Muscle of arm (tissue), 12 donors: ENCODE data around the gene INO80B. TPM values are rescaled to one million over a fixed set of nuclear protein-coding genes. Genes with fewer than 3 reads are reported as not detected.

Experiments
- DNase-seq: peaks from one replicate; pipeline ENCODE4 v3.0.0-alpha.2; 2013
- polyA plus RNA-seq, 12 donors: library from polyadenylated mRNA; unstranded; fragments of 120-200 nt; gene quantifications; one replicate each; pipeline ENCODE4 v1.2.1, GENCODE V29; 2013; ENCODE audit not compliant: insufficient read length in 12 of 12

The INO80B gene
- polyA plus RNA-seq, 12 donors = 12.8 to 42.3 (median 16.1) TPM; not detected in 1

DNA sequence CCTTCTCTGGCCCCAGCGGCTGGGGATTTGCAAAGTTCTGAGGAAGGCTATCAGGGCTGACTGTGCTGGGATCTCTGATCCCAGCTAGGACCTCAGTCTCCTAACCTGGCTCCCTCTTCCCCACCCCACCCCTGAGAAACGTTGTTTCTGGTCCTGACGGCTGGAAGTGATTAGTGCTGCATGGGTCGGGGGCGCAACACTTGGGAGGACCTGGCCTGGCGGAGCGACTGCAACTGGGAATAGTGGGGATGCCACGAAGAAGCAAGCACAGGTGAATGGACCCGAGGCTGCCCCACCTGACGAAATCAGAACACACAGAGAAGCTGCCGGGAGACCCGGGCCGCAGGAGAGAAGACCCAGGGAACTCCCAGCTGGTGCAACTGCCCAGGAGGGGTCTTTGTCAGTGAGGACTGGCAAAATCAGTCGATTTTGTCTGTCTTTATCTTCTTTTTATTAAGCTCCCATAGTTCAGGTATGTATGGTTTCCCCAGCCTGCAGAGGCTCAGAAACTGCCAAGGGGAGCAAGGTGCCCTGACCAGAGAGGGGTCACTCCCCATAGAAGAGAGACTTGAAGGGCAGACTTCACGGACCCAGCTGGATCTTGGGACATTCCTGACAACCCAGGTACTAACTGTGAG, 45.2 kb downstream of the INO80B start:
- no peak for DNase-seq

DNA sequence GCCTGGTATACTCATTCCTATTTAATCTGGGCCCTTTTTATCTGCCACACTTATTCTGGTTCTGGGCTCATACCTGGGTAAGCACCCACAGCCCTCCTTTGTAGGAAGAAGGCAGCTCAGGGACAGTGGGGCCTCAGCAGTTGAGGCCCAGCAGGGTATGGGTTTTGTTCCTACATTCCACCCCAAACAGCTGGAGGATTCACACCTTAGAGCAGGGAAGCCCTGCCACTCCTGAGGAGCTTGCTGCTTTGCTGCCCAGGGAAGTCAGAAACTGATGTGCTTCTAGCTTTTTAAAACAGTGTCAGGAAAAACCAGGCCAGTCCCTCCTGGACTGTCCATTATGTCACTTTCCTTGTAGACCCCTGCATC, 45.7 kb downstream of the INO80B start:
- no peak for DNase-seq

DNA sequence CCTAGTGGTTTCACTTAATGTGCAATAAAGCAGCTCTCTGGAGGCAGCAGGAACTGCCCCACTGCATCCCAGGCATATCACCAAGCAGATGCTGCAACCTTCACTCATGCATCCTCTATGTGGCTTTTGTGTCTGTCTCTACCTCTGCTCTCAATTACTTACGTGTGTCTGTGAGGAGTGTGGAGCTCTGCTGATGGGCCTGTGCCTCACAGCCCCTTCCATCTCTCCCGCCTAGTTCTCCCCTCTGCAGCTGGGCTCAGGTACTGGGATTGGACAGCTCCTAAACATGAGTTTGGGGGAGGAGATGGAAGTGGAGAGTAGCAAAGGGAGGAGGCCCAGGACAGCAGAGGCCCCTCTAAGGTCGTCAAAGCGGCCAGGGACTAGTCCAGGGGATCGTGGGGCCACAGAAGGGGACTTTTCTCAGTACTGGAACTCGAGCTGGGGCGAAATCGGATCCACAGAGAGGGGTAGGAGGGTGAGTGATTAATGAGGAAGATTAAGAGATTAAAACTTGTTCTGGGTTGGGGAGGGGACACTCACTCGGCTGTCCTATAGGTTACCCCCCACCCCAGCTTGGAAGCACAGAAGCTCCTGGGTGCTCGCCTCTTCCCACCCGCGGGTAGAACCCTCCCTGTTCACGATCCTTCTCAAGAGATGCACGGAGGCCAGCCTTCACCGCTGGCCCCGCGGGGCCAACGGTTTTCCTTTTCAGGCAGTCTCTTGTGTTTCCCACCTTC, 46.6 kb downstream of the INO80B start:
- DNase-seq = no peak

DNA sequence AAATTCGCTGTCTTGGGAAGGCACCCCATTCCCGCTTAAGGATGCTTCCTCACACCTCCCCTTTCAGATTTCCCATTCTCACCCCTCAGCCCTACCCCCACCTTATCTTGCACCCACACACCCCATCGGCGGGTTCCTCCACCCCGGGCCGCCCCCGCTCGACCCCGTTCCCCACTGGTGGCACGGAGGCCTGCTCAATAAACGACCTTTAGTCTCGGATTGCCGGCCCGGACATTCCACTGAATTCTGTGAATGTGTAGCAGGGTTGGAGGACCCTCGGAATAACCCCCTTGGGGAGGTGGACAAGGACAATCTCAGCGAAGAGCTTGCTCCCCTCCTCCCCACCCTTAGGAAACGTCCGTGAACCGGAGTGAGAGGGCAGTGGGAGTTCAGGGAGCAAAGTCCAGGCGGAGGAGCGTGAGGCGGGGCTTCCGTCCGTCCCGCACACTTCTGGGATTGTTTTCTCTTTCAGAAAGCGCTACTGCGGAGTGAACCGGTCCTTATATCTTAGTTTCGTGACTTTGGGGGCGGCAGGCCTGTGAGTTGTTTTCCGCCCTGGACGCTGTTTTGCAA, 47.3 kb downstream of the INO80B start:
- no peak for DNase-seq

DNA sequence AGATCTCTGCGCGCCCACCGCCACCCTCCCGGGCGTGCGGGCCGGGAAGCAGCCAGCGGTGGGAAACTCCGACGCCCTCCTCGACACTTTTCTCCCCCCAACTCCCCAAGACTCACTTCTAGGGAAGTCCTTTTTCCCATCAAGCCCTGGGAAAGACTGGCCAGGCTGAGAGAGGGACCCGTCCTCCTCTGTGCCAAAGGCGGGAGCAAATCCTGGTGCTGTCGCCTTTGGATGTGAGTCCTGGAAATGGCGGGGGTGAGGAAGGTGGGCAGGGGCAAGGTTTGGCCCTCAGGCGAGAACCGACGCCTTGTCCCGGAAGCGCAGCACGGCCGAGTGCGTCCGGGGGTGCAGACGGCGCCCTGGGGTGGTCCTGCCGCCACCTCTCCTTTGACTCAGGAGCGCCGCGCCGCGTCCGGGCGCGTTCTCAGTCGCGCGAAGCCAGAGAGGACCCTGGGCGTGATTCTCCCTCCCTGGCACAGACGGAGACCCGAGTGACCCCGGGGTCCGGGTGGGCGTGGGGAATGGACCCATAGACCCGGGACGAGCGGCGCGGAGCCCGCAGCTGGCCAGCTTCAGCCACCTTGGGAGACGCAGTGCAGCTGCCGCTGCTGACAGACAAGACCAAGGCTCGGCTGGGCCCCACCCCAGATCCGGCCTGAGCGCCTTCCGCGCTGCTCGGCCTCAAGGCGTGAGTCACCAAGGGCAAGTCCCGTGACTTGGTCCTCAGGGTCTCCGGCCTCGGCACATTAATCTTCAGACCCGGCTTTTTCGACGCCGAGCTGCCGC, 48.0 kb downstream of the INO80B start:
- peak; percentile 67 for DNase-seq

DNA sequence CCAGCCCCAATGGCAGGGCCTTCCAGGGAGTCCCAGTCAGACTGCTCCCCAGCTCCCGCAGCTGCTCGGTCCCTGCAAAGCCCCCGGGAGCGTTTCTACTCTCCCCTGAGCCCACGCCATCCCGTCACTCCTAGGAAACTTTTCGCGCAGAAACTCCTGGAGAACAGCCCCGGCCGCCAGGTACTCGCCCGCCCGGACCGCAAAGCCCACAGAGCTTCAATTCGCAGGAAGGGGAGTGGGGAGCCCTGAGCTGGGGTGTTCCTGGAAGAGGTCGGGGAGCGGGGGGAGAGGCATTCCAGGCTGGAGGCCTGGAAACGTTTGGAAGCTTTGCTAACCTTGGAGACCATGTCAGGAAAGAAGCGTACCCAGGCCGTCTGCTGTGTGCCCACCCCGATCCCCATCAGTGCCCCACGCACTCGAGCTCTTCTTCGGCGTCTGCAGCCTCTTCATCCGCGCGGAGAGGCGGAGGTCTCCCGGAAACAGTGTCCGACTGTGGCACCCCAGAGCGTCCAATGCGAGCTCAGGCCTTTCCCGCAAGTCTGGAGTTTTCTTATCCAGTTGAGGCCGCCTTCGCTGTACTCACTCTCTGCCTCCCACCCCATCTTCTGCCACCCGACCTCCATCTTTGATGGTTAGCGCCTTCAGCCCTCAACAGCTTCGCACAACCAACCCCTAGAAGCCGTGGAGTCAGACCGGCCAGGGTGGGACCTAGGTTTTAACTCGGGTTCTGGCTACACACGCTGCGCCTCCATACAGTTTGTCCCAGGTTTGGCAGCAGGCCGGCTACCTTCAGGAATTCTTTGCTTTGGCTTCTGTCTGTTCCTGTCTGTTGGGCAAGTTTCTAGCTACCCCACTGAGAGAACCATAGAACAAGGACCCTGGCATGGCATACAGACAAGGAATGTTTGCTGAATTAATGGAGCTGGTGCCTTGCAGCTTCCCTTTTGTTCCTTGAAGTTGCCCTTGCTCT, 48.9 kb downstream of the INO80B start:
- DNase-seq = no peak

DNA sequence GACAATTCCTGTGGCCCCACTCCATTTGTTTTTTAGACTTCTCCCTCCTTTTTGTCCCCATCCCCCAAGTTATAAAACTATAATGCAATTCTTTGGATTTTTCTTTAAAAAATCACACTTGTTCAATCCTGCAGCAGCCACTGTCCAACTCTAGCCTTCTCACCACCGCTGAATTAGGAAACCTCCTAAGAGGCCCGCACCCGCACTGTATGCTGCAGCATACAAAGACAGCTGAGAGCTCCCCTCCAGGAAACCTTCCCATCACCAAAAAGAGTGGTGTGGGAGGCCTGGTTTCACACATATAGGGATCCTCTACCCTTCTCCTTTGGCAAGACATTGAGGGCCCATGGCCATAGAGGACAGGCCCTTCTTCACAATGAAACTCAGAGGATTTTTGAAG, 49.7 kb downstream of the INO80B start:
- DNase-seq = no peak

DNA sequence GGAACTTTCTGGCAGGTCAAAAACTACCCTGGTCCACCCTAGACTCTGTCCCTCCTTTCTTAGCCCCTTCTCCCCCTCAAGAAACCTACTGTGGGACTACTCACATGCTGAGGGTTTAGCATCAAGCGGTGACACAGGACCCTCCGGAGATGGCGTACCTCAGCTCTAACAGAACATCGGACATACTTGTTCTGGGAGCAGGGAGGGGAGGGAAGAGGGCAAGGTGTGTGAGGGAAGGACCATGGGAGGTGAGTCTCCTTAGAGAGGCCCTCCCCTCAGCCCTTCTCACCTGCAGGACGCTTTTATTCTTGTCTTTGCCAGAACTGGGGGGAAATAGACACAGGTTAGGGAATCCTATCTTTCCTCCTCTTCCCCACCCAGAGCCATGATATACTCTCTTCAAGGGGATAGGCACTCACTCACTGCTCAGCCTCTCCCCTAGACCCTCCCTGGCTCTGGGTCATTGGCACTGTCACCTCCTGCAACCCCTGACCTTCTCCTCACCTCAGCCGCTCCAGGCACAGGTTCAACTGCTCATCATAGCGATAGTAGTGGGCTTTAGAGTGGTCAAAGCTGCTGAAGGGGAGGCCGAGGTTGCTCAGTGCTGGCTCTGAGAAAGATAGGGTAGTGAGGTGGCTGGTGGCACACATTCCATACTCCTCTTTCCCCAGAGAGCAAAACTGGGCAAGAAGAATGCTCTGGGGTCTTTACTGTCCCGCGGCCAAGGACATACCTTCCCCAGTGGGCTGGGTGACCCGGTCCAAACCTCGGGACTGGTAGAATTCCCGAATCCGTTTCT, 50.8 kb downstream of the INO80B start:
- no peak for DNase-seq

DNA sequence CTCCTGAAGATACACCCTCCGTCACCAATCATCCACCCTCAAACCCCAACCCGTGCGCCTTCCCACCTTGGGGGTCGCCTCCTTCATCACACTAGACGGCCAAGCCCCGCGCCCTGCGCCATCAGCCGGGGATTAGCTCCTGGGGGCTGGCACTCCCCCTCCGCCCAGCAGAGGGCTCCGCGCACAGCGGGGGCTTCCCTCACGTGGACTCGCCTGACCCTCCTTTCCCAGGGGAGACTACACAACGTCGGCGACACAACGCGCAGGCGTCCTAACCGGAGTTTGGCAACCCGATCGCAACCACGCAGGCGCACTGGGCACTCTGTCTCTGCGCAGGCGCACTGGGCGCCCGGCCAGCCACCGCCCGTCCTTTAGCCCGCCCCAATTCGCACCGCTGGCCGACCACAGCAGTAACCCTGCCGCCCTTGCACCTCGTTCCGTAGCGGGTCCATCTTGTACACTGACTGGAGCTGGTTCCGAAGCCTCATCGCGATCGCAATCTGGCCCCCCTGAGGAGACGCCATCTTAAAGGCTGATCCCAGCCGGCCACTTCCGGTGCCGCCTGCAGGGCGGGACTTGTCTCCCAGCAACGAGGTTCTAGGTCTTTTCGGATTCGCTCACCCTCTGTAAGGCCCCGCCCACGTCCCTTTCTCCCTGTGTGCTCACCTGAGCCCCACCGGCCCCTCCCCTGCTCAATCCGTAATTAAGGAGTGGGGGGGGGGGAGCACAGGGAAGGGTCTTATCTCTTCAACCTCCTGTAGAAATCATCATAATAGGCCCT, 52.4 kb downstream of the INO80B start, which contains the start of gene PCGF1:
PCGF1 (minus strand) TSS at position 551 of the 781 bp plus-strand sequence; CDS start at position 524, 27 bp downstream.
- peak; percentile 99 for DNase-seq

Other genes with a start within 250 kb of the INO80B start
- 10 to 100 TPM in 1 of 12 donors, 1 to 10 TPM in 10, not detected in 1; 1.4 to 12.3 (median 2.4) TPM for gene SLC4A5, start 111.7 kb upstream of the INO80B start, polyA plus RNA-seq
- 100 to 1,000 TPM in 4 of 12 donors, 10 to 100 TPM in 7, not detected in 1; 81.5 to 146 (median 93.2) TPM for gene DCTN1, start 74.8 kb upstream of the INO80B start, polyA plus RNA-seq
- 1 to 10 TPM in 10 of 12 donors, not detected in 2; 1.6 to 3.8 (median 2.0) TPM for gene C2orf81, start 33.5 kb upstream of the INO80B start, polyA plus RNA-seq
- 10 to 100 TPM in 6 of 12 donors, 1 to 10 TPM in 5, not detected in 1; 7.6 to 19.8 (median 10.0) TPM for gene WDR54, start 33.4 kb upstream of the INO80B start, polyA plus RNA-seq
- gene RTKN, start 13.2 kb upstream of the INO80B start, polyA plus RNA-seq = 10 to 100 TPM in 11 of 12 donors, not detected in 1; 32.5 to 58.4 (median 47.7) TPM
- 10 to 100 TPM in 11 of 12 donors, not detected in 1; 41.4 to 76.6 (median 52.2) TPM for gene WBP1, start 3.4 kb downstream of the INO80B start, polyA plus RNA-seq
- gene MOGS, start 10.3 kb downstream of the INO80B start, polyA plus RNA-seq = 10 to 100 TPM in 11 of 12 donors, not detected in 1; 25.7 to 85.9 (median 32.7) TPM
- gene MRPL53, start 17.6 kb downstream of the INO80B start, polyA plus RNA-seq = 10 to 100 TPM in 11 of 12 donors, not detected in 1; 40.9 to 97.0 (median 56.2) TPM
- gene CCDC142, start 27.9 kb downstream of the INO80B start, polyA plus RNA-seq = 10 to 100 TPM in 4 of 12 donors, 1 to 10 TPM in 7, not detected in 1; 5.4 to 14.4 (median 8.5) TPM
- 10 to 100 TPM in 11 of 12 donors, not detected in 1; 15.3 to 36.6 (median 19.2) TPM for gene TTC31, start 28.0 kb downstream of the INO80B start, polyA plus RNA-seq
- gene LBX2, start 44.5 kb downstream of the INO80B start, polyA plus RNA-seq = 1 to 10 TPM in 2 of 12 donors, under 1 TPM in 7, not detected in 3; 0.27 to 1.5 (median 0.78) TPM
- gene PCGF1, start 52.6 kb downstream of the INO80B start, polyA plus RNA-seq = 10 to 100 TPM in 10 of 12 donors, not detected in 2; 10.4 to 19.6 (median 13.0) TPM
- under 1 TPM in 2 of 12 donors, not detected in 10; 0.08 to 0.43 TPM for gene TLX2, start 59.4 kb downstream of the INO80B start, polyA plus RNA-seq
- gene DQX1, start 71.1 kb downstream of the INO80B start, polyA plus RNA-seq = 10 to 100 TPM in 1 of 12 donors, 1 to 10 TPM in 3, under 1 TPM in 3, not detected in 5; 0.08 to 15.4 (median 1.0) TPM
- gene AUP1, start 74.6 kb downstream of the INO80B start, polyA plus RNA-seq = 10 to 100 TPM in 11 of 12 donors, not detected in 1; 53.8 to 89.9 (median 64.6) TPM
- 10 to 100 TPM in 11 of 12 donors, not detected in 1; 20.1 to 30.4 (median 27.9) TPM for gene HTRA2, start 74.8 kb downstream of the INO80B start, polyA plus RNA-seq
- 1 to 10 TPM in 10 of 12 donors, not detected in 2; 6.5 to 9.6 (median 7.5) TPM for gene LOXL3, start 98.9 kb downstream of the INO80B start, polyA plus RNA-seq
- 10 to 100 TPM in 1 of 12 donors, 1 to 10 TPM in 10, not detected in 1; 4.7 to 28.7 (median 6.0) TPM for gene DOK1, start 99.6 kb downstream of the INO80B start, polyA plus RNA-seq
- 1 to 10 TPM in 1 of 12 donors, under 1 TPM in 5, not detected in 6; 0.08 to 1.4 (median 0.27) TPM for gene M1AP, start 193.2 kb downstream of the INO80B start, polyA plus RNA-seq
- 1 to 10 TPM in 10 of 12 donors, not detected in 2; 2.3 to 5.0 (median 3.7) TPM for gene SEMA4F, start 199.2 kb downstream of the INO80B start, polyA plus RNA-seq